ENCODE results near the gene METTL24. TPM values are rescaled to one million over a fixed set of nuclear protein-coding genes. Genes with fewer than 3 reads are reported as not detected.
"Not testable (repeated sequence)": the region's sequence is repeated elsewhere in the genome, so short reads cannot be mapped to it uniquely, and the experiment has no call there.

The METTL24 gene
- polyA plus RNA-seq, 6 donors from 2014 or later: 0.28 TPM; not detected in 5

DNA sequence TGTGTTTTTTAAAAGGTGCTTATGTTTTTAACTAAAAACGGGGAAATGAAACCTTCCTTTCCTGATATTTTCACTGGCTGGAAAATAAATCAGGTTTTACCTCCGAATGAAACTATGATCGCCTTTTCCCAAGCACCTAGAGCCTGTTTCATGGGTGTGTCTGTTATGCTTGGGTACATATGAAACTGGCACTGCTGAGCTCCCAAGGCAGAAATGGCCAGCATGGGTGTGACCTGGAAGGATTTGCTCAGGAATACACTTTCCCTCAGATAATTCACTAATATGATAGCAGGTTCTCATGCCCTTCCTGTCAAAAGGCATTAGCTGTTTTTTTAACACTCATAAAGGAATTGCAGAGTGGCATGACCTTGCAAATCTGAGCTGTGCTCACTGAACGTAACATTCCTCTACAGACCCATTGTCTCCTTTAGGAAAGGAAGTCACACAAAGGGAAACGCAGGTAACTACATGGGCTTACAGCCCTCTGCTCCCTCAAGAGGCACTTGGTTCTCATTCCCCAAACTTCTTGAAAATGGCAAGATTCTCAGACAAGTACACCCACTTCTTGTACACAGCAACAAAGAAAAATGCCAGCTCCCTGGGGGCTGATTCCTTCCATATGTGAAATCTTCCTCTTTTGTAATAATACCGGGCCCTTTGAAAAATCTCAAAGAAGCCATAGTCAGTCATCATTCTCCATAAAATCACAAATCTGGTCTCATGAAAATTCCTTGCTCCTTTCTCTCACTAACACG lies 72.7 kb downstream of the METTL24 start:
- DNase-seq (no peak), ATAC-seq (ENCODE audit: low read depth in 2 of 2) (no peak)
- H3K27ac Mint-ChIP-seq: no peak overlapping the region
- no peak overlapping the region for H3K4me3 Mint-ChIP-seq
- peaks cover 0 to 8% of the 10 kb centered on the region in 2 donors for H3K36me3 Mint-ChIP-seq
- no peaks in the 10 kb centered on the region for H3K4me1 Mint-ChIP-seq
- peaks cover 0 to 19% (median 14%) of the 10 kb centered on the region in 7 donors for H3K9me3 Mint-ChIP-seq
- H3K27me3 Mint-ChIP-seq: peaks cover 0 to 16% (median 3%) of the 10 kb centered on the region in 3 donors

DNA sequence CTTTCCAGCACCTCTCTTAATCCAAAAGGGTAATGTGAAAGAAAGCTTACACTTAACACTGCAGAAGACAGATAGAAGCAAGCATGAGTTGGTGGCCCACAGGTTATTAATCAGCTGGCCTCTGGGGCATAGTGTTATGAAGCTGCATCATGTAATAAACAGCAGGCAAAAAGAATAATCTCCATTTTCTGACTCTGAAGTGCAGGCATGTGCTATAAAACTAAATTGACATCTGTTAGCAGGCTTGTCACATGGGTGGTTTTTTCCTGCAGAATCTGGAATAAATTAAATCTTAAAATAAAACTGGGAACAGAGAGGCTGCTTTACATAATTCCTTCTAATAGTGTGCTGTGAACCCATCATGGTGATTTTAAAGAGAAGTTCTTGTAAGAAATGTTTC lies 73.3 kb downstream of the METTL24 start:
- Mint-ChIP-seq H3K36me3 (peaks cover 0 to 7% of the 10 kb centered on the region in 2 donors), H3K4me1 (no peaks in the 10 kb centered on the region), H3K27ac (no peak overlapping the region), H3K9me3 (peaks cover 0 to 13% (median 8%) of the 10 kb centered on the region in 7 donors), H3K4me3 (no peak overlapping the region), H3K27me3 (peaks cover 0 to 10% (median 0%) of the 10 kb centered on the region in 3 donors)
- DNase-seq (no peak), ATAC-seq (ENCODE audit: low read depth in 2 of 2) (no peak)

DNA sequence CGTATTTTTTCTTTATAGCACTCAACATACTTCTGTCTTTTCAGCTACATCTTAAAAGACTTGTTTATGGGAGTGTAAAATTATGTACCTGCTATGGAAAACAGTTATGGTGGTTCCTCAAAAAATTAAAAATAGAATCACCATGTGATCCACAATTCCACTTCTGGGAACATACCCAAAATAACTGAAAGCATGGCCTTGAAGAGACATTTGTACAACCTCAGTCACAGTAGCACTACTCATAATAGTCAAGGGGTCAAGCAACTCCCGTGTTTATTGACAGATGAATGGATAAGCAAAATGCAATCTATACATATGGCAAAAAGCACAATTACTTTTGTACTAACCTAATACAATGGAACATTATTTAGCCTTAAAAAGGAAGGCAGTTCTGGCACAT lies 74.5 kb downstream of the METTL24 start:
- DNase-seq (no peak), ATAC-seq (ENCODE audit: low read depth in 2 of 2) (no peak)
- Mint-ChIP-seq H3K36me3 (peaks cover 0 to 4% of the 10 kb centered on the region in 2 donors), H3K27ac (no peak overlapping the region), H3K9me3 (peaks cover 2 to 6% (median 4%) of the 10 kb centered on the region in 7 donors), H3K4me1 (no peaks in the 10 kb centered on the region), H3K27me3 (peaks cover 0 to 10% (median 0%) of the 10 kb centered on the region in 3 donors), H3K4me3 (no peak overlapping the region)

DNA sequence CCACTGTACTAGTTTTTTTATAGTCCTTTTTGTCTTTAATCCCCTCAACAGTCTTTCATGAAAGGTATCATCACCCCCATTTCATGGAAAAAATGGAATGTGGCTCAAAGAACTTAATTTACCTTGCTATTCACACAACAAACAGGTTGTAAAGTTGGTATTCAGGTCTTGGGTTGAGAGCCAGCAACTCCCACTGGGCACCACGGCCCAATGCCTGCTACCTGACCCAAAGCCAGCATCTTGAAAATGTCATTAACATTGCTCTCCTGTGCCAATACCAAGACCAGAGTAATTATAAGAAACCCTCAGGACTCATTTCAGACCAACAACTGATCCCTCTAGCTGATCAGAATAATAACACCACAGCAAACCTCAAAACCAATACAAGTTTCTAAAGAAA lies 75.7 kb downstream of the METTL24 start:
- Mint-ChIP-seq H3K4me1 (no peaks in the 10 kb centered on the region), H3K27me3 (peaks cover 0 to 10% (median 0%) of the 10 kb centered on the region in 3 donors), H3K4me3 (no peak overlapping the region), H3K36me3 (no peaks in the 10 kb centered on the region), H3K9me3 (peaks cover 0 to 6% (median 4%) of the 10 kb centered on the region in 7 donors), H3K27ac (no peak overlapping the region)
- no peak for ATAC-seq (ENCODE audit: low read depth in 2 of 2)
- no peak for DNase-seq

DNA sequence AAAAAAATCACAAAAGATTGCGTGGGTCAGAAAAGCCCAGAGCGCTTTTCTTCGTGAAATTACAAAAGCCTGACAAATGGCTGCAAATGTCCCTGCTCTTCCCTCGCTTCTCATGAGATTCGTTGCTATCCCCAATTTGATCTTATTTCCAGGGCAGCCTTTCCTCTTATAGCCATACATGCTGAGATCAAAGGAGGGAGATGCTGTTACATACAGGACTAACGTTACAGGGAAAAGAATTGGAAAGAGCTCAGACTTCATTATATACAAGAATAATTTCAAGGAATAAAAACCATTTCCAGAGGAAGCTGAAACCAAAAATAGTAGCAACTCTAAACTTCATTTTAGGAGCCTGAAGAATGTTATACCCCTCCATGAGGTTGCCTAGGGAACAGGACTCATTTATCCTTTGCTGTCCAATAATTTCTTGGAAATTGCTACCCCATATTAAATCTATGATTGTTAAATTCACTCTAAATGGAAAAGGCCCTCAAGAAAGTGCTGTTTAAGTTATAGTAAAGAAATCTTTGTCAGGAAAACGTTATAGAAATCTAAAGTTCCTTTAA lies 81.0 kb downstream of the METTL24 start:
- Mint-ChIP-seq H3K9me3 (peaks cover 0 to 8% (median 4%) of the 10 kb centered on the region in 7 donors), H3K4me3 (no peak overlapping the region), H3K27me3 (peaks cover 0 to 21% (median 13%) of the 10 kb centered on the region in 3 donors), H3K27ac (no peak overlapping the region), H3K36me3 (no peaks in the 10 kb centered on the region), H3K4me1 (no peaks in the 10 kb centered on the region)
- no peak for ATAC-seq (ENCODE audit: low read depth in 2 of 2)
- no peak for DNase-seq

DNA sequence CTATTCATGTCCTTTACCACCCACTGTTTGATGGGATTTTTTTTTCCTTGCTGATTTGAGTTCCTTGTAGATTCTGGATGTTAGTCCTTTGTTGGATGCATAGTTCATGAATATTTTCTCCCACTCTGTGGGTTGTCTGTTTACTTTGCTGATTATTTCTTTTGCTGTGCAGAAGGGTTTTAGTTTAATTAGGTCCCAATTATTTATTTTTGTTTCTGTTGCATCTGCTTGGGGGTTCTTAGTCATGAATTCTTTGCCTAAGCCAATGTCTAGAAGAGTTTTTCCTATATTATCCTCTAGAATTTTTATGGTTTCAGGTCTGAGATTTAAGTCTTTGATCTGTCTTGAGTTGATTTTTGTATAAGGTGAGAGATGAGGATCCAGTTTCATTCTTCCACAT lies 85.4 kb downstream of the METTL24 start:
- H3K36me3 Mint-ChIP-seq; H3K4me1 Mint-ChIP-seq; H3K4me3 Mint-ChIP-seq; H3K9me3 Mint-ChIP-seq; DNase-seq; ATAC-seq (ENCODE audit: low read depth in 2 of 2); H3K27ac Mint-ChIP-seq: not testable (repeated sequence)
- H3K27me3 Mint-ChIP-seq: peaks cover 0 to 21% (median 16%) of the 10 kb centered on the region in 3 donors

DNA sequence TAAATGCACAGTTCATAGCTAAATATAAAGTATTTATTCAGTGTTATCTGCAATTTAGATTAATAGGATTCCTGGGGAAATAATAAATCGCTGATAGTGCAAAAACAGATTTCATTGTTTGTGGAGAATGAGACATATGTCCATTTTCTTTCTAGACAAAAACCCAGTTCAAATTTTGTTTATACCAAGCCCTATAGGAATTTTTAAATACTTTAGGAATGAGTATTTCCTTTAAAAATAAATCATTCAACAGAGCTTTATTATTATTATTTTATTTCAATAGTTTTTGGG lies 86.5 kb downstream of the METTL24 start:
- no peak for ATAC-seq (ENCODE audit: low read depth in 2 of 2)
- Mint-ChIP-seq H3K9me3 (peaks cover 3 to 8% (median 6%) of the 10 kb centered on the region in 7 donors), H3K27me3 (peaks cover 0 to 21% (median 16%) of the 10 kb centered on the region in 3 donors), H3K4me3 (no peak overlapping the region), H3K36me3 (no peaks in the 10 kb centered on the region), H3K4me1 (no peaks in the 10 kb centered on the region), H3K27ac (no peak overlapping the region)
- no peak for DNase-seq

DNA sequence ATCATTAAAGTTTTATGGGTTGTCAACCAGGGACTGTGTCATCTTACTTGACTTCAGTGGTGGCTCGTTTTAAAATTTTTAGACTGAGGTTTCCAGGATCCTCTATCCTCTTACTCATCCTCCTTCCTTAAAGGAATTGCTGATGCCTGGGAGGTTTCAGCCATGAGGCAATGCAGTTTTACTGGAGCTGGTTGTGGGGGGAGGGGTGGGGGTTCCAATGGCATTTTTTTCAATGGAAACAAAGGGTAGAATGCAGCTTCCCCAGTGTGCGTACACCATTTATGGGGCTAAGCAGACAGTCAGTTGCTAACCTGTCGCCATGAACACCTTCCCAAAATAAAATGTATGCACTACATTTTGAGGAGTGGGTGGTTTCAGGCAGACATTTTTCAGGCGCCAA lies 88.0 kb downstream of the METTL24 start:
- H3K27ac Mint-ChIP-seq: no peak overlapping the region
- H3K36me3 Mint-ChIP-seq: no peaks in the 10 kb centered on the region
- H3K27me3 Mint-ChIP-seq: peaks cover 0 to 13% (median 12%) of the 10 kb centered on the region in 3 donors
- no peak overlapping the region for H3K4me3 Mint-ChIP-seq
- no peak for DNase-seq
- ATAC-seq (ENCODE audit: low read depth in 2 of 2): no peak
- H3K9me3 Mint-ChIP-seq: peaks cover 3 to 7% (median 5%) of the 10 kb centered on the region in 7 donors
- H3K4me1 Mint-ChIP-seq: peaks cover 0 to 7% (median 0%) of the 10 kb centered on the region in 3 donors

DNA sequence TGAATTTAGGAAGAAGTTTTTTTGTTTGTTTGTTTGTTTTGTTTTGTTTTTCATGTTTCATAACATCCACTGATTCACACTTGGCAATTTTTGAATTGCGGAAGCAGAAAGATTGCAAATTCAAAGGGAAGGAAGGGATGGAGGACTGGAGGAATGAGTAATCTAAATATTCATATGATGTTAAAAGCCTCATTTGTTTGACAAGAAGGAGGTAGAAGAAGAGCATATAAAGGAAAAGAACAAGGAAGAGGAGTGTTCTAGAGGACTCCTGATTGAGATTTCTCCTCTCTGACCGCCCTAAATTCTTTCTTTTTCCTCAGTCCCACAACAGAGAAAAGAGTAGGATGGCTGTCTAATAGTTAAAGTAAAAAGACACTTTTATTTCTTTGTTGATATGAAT lies 88.5 kb downstream of the METTL24 start:
- Mint-ChIP-seq H3K4me3 (no peak overlapping the region), H3K4me1 (peaks cover 0 to 7% (median 0%) of the 10 kb centered on the region in 3 donors), H3K36me3 (no peaks in the 10 kb centered on the region), H3K27me3 (peaks cover 0 to 11% (median 9%) of the 10 kb centered on the region in 3 donors), H3K27ac (peak overlapping the region in 1 of 6 donors; percentile 59), H3K9me3 (peaks cover 3 to 6% (median 5%) of the 10 kb centered on the region in 7 donors)
- no peak for DNase-seq
- no peak for ATAC-seq (ENCODE audit: low read depth in 2 of 2)

DNA sequence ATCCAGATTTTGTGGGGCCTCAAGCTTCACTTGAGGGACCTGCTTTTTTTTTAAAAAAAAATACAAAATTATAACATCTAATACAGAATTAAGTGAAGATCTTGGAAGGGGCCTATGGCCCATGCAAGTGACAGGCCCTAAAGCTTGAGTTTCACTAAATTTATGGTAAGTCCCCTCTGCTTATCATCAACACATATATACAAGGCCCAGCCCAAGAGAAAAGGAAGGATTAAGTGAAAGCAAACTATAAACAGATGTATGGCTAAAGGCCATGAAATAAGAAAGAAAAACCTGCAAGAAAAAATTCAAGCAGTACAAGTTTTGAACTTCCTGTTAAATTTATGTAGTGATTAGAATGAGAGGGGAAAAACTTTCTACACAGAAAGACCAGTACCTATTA lies 91.2 kb downstream of the METTL24 start:
- peaks cover 4 to 9% (median 5%) of the 10 kb centered on the region in 7 donors for H3K9me3 Mint-ChIP-seq
- H3K4me3 Mint-ChIP-seq: no peak overlapping the region
- H3K27me3 Mint-ChIP-seq: peaks cover 0 to under 1% (median 0%) of the 10 kb centered on the region in 3 donors
- no peaks in the 10 kb centered on the region for H3K36me3 Mint-ChIP-seq
- DNase-seq: no peak
- no peak overlapping the region for H3K27ac Mint-ChIP-seq
- ATAC-seq (ENCODE audit: low read depth in 2 of 2): no peak
- H3K4me1 Mint-ChIP-seq: peaks cover 0 to 7% (median 0%) of the 10 kb centered on the region in 3 donors

DNA sequence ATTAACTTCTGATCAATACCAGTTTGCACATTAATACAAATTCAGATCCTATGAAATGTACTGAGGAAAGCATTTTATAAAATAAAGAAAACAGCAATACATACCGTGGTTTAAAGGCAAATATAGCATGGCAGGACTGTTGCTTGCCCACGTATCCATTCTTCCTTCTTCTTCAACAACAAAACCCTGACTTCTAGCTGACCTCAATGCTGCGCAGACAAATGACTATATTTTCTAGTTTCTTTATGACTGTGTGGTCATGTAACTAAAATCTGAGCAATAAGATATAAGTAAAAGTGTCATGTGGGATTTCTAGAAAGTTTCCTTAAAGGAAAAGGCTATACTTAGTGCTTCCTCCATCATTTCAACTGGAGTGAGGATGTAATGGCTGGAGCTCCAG lies 92.9 kb downstream of the METTL24 start:
- Mint-ChIP-seq H3K9me3 (peaks cover 4 to 18% (median 8%) of the 10 kb centered on the region in 7 donors), H3K4me3 (no peak overlapping the region), H3K27me3 (peaks cover 0 to 2% (median 0%) of the 10 kb centered on the region in 3 donors), H3K4me1 (peaks cover 0 to 7% (median 0%) of the 10 kb centered on the region in 3 donors), H3K36me3 (peaks cover 0 to 2% of the 10 kb centered on the region in 2 donors), H3K27ac (no peak overlapping the region)
- DNase-seq (no peak), ATAC-seq (ENCODE audit: low read depth in 2 of 2) (no peak)

DNA sequence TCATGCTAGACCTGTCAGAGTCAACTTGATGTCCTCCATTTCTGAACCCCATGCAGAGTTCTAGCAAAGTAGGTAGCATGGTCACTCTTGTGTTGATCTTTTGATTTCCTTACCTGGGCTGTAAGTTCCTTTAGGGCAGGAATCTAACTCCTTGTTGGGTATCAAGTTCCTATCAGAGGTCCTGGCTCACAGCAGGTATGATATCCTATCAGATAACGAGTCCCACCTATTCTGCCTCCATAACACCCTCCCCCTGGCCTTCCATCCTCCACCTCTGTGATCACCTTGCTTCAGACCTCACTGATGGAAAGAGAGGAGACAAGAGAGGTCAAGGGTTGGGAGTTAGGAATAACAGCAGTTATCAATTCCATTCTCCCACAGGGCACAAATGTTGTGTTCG lies 101.8 kb downstream of the METTL24 start:
- H3K36me3 Mint-ChIP-seq: peaks cover 0 to 15% of the 10 kb centered on the region in 2 donors
- peaks cover 3 to 33% (median 23%) of the 10 kb centered on the region in 3 donors for H3K27me3 Mint-ChIP-seq
- DNase-seq: no peak
- no peaks in the 10 kb centered on the region for H3K4me1 Mint-ChIP-seq
- no peak for ATAC-seq (ENCODE audit: low read depth in 2 of 2)
- no peak overlapping the region for H3K4me3 Mint-ChIP-seq
- no peak overlapping the region for H3K27ac Mint-ChIP-seq
- H3K9me3 Mint-ChIP-seq: peaks cover 0 to 29% (median 20%) of the 10 kb centered on the region in 7 donors

DNA sequence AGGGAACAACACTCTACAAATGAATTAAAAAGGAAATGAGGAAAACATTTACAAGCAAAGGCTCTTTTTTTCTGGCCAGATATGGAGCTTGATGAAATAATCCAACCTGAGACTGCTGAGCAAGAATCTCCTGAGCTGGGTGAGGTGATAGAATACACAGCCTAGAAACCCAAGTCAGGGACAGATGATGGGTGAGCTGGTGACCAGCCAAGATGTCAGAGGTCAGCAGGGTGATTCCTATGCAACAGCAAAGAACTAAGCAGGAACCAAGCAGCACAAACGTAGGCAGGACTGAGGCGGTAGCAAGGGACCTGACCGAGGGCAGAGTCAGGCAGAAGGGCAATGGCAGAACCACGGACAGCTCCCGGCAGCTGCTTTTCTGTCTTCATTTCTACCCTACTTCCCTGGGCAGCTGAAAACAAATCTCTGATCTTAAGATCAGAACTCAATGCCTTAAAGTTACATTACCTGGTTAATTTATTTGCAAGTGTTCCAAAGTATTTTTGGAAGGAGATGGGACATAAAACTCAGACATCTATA lies 102.9 kb downstream of the METTL24 start:
- Mint-ChIP-seq H3K4me3 (no peak overlapping the region), H3K36me3 (peaks cover 0 to 13% of the 10 kb centered on the region in 2 donors), H3K9me3 (peaks cover 0 to 26% (median 19%) of the 10 kb centered on the region in 7 donors), H3K27me3 (peaks cover 3 to 31% (median 23%) of the 10 kb centered on the region in 3 donors), H3K27ac (no peak overlapping the region), H3K4me1 (no peaks in the 10 kb centered on the region)
- no peak for ATAC-seq (ENCODE audit: low read depth in 2 of 2)
- no peak for DNase-seq

DNA sequence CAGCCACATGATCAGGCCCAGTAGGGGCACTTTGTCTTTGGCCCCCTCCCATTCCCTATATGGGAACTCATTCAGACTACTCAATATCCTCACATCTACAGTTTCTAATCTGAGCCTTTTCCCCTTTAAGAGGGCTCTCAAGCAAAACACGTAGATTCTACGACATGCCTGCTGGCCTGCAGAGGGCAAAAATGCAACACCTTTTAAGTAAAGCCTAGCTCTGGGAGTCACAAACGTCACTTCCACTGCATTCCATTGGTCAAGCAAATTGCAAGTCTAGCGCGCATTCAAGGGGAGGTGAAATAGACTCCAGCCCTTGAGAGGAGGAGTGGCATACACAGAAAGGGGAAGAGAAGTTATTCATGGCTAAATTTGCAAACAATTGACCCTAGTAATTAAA lies 107.3 kb downstream of the METTL24 start:
- DNase-seq: no peak
- no peak overlapping the region for H3K27ac Mint-ChIP-seq
- peaks cover 0 to 9% of the 10 kb centered on the region in 2 donors for H3K36me3 Mint-ChIP-seq
- no peak overlapping the region for H3K4me3 Mint-ChIP-seq
- no peak for ATAC-seq (ENCODE audit: low read depth in 2 of 2)
- H3K9me3 Mint-ChIP-seq: peaks cover 0 to 11% (median 6%) of the 10 kb centered on the region in 7 donors
- H3K27me3 Mint-ChIP-seq: peaks cover 0 to 10% (median 8%) of the 10 kb centered on the region in 3 donors
- H3K4me1 Mint-ChIP-seq: no peaks in the 10 kb centered on the region

All from naive B cell (primary cell).